HEK293 (cell line): ENCODE measurements around the gene CBX5.

Experiments used
- AEBP2 ChIP-seq: fragments of 450-650 bp; formaldehyde crosslinking; IDR thresholded peaks from 2 replicates; pipeline ENCODE4 v1.5.1; 2016; ENCODE audit warnings: missing biosample characterization, missing genetic modification characterization, borderline replicate concordance
- ATF2 ChIP-seq: fragments of 450-650 bp; formaldehyde crosslinking; IDR thresholded peaks from 2 replicates; pipeline ENCODE4 v1.5.1; 2016; ENCODE audit warnings: missing biosample characterization, missing genetic modification characterization, low read depth
- BCL6B ChIP-seq: fragments of 450-650 bp; formaldehyde crosslinking; IDR thresholded peaks from 2 replicates; pipeline ENCODE4 v1.5.1; 2017; ENCODE audit warnings: missing biosample characterization, missing genetic modification characterization
- GLIS2 ChIP-seq: fragments of 450-650 bp; formaldehyde crosslinking; IDR thresholded peaks from 2 replicates; pipeline ENCODE4 v1.5.1; 2016; ENCODE audit warnings: missing biosample characterization, missing genetic modification characterization
- HIC1 ChIP-seq: fragments of 450-650 bp; formaldehyde crosslinking; IDR thresholded peaks from 2 replicates; pipeline ENCODE4 v1.5.1; 2016; ENCODE audit warnings: missing biosample characterization, missing genetic modification characterization
- MEIS1 ChIP-seq: sonication (generic); formaldehyde crosslinking; IDR thresholded peaks from 2 replicates; pipeline ENCODE4 v1.8.1; 2022; ENCODE audit warnings: missing genetic modification reagents, mild to moderate bottlenecking, borderline replicate concordance
- MZF1 ChIP-seq: fragments of 450-650 bp; formaldehyde crosslinking; IDR thresholded peaks from 2 replicates; pipeline ENCODE4 v1.5.1; 2017; ENCODE audit warnings: missing biosample characterization, missing genetic modification characterization, borderline replicate concordance
- PRDM10 ChIP-seq: fragments of 450-650 bp; formaldehyde crosslinking; IDR thresholded peaks from 2 replicates; pipeline ENCODE4 v1.5.1; 2016; ENCODE audit warnings: missing biosample characterization, missing genetic modification characterization
- ZBTB20 ChIP-seq: fragments of 450-650 bp; formaldehyde crosslinking; IDR thresholded peaks from 2 replicates; pipeline ENCODE4 v1.5.1; 2016; ENCODE audit warnings: missing biosample characterization, missing genetic modification characterization
- ZBTB7A ChIP-seq: fragments of 450-650 bp; formaldehyde crosslinking; IDR thresholded peaks from 2 replicates; pipeline ENCODE4 v1.5.1; 2016; ENCODE audit warnings: low read depth, missing biosample characterization, missing genetic modification characterization
- ZNF140 ChIP-seq: fragments of 450-650 bp; formaldehyde crosslinking; IDR thresholded peaks from 2 replicates; pipeline ENCODE4 v1.5.1; 2016; ENCODE audit warnings: missing biosample characterization, missing genetic modification characterization
- ZNF157 ChIP-seq: fragments of 450-650 bp; formaldehyde crosslinking; IDR thresholded peaks from 2 replicates; pipeline ENCODE4 v1.5.1; 2016; ENCODE audit warnings: missing biosample characterization, missing genetic modification characterization
- ZNF2 ChIP-seq: fragments of 450-650 bp; formaldehyde crosslinking; IDR thresholded peaks from 2 replicates; pipeline ENCODE4 v1.5.1; 2016; ENCODE audit warnings: missing biosample characterization, missing genetic modification characterization
- ZNF266 ChIP-seq: fragments of 450-650 bp; formaldehyde crosslinking; IDR thresholded peaks from 2 replicates; pipeline ENCODE4 v1.5.1; 2016; ENCODE audit warnings: missing biosample characterization, missing genetic modification characterization, low read depth
- ZNF37A ChIP-seq: fragments of 450-650 bp; IDR thresholded peaks from 2 replicates; pipeline ENCODE4 v1.5.1; 2018; ENCODE audit warnings: missing biosample characterization, missing genetic modification characterization
- ZNF416 ChIP-seq: fragments of 450-650 bp; formaldehyde crosslinking; IDR thresholded peaks from 2 replicates; pipeline ENCODE4 v1.5.1; 2016; ENCODE audit warnings: missing biosample characterization, missing genetic modification characterization
- ZNF449 ChIP-seq: fragments of 450-650 bp; formaldehyde crosslinking; IDR thresholded peaks from 2 replicates; pipeline ENCODE4 v1.5.1; 2017; ENCODE audit warnings: missing biosample characterization, mild to moderate bottlenecking, missing genetic modification characterization, moderate library complexity
- ZNF488 ChIP-seq: fragments of 450-650 bp; formaldehyde crosslinking; IDR thresholded peaks from 2 replicates; pipeline ENCODE4 v1.5.1; 2016; ENCODE audit warnings: missing biosample characterization, missing genetic modification characterization
- ZNF513 ChIP-seq: fragments of 450-650 bp; IDR thresholded peaks from 2 replicates; pipeline ENCODE4 v1.5.1; 2018; ENCODE audit warnings: missing biosample characterization, missing genetic modification characterization
- ZNF558 ChIP-seq: fragments of 450-650 bp; formaldehyde crosslinking; IDR thresholded peaks from 2 replicates; pipeline ENCODE4 v1.5.1; 2016; ENCODE audit warnings: missing biosample characterization, missing genetic modification characterization
- ZNF600 ChIP-seq: fragments of 450-650 bp; formaldehyde crosslinking; IDR thresholded peaks from 2 replicates; pipeline ENCODE4 v1.5.1; 2016; ENCODE audit warnings: missing biosample characterization, missing genetic modification characterization
- ZNF626 ChIP-seq: fragments of 450-650 bp; sonication (Bioruptor Pico); formaldehyde crosslinking; IDR thresholded peaks from 2 replicates; pipeline ENCODE4 v1.5.1; 2018; ENCODE audit warnings: missing biosample characterization, missing genetic modification characterization, inconsistent platforms
- ZNF639 ChIP-seq: fragments of 450-650 bp; formaldehyde crosslinking; IDR thresholded peaks from 2 replicates; pipeline ENCODE4 v1.5.1; 2016; ENCODE audit warnings: missing biosample characterization, missing genetic modification characterization
- ZNF768 ChIP-seq: fragments of 450-650 bp; formaldehyde crosslinking; IDR thresholded peaks from 2 replicates; pipeline ENCODE4 v1.5.1; 2018; ENCODE audit warnings: missing biosample characterization, mild to moderate bottlenecking, missing genetic modification characterization
- ZNF837 ChIP-seq: fragments of 450-650 bp; formaldehyde crosslinking; IDR thresholded peaks from 2 replicates; pipeline ENCODE4 v1.5.1; 2016; ENCODE audit warnings: missing biosample characterization, missing genetic modification characterization

The CBX5 gene

GRCh38 chr12:54265364-54265812 is 14.5 kb downstream of the CBX5 start (continued):
- no peak for TF ChIP-seq BCL6B
- TF ChIP-seq ZNF449 (tag by site-specific recombination): no peak
- no peak for TF ChIP-seq ZBTB7A (tag by site-specific recombination)
- no peak for TF ChIP-seq ZNF768
- no peak for TF ChIP-seq ZNF140 (tag by site-specific recombination)
- TF ChIP-seq MEIS1: no peak
- no peak for TF ChIP-seq ZNF266
- no peak for TF ChIP-seq ZNF157 (tag by site-specific recombination)
- no peak for TF ChIP-seq ZBTB20 (tag by site-specific recombination)
- TF ChIP-seq ZNF837: no peak
- TF ChIP-seq AEBP2 (tag by site-specific recombination): no peak
- no peak for TF ChIP-seq ZNF639
- TF ChIP-seq PRDM10 (tag by site-specific recombination): no peak
- TF ChIP-seq GLIS2 (tag by site-specific recombination): no peak
- no peak for TF ChIP-seq ZNF416 (tag by site-specific recombination)
- no peak for TF ChIP-seq ZNF513 (tag by site-specific recombination)
- no peak for TF ChIP-seq ZNF2 (tag by site-specific recombination)
- TF ChIP-seq ZNF626 (tag by site-specific recombination): no peak
- no peak; the same call in 1 of the 2 replicates for TF ChIP-seq ATF2 (tag by site-specific recombination)
- no peak for TF ChIP-seq ZNF558 (tag by site-specific recombination)
- no peak for TF ChIP-seq MZF1 (tag by site-specific recombination)
- no peak for TF ChIP-seq ZNF600 (tag by site-specific recombination)
- TF ChIP-seq HIC1 (tag by site-specific recombination): no peak
- TF ChIP-seq ZNF37A (tag by site-specific recombination): no peak
- no peak for TF ChIP-seq ZNF488 (tag by site-specific recombination)
